B cell (primary cell): Measurements from ENCODE around the gene MAMDC4.

ENCODE experiments used
- EZH2 ChIP-seq: IDR thresholded peaks from 2 replicates; pipeline ENCODE4 v1.6.1; 2012; ENCODE audit warnings: borderline replicate concordance, low read depth, mild to moderate bottlenecking, moderate library complexity, low read length; ENCODE audit not compliant: insufficient read depth, poor library complexity, severe bottlenecking
- TF ChIP-seq, protein P1 (sequence below): fragments of 200-600 bp; IDR thresholded peaks from one replicate; pipeline ENCODE4 v1.8.0; 2022; ENCODE audit warnings: antibody characterized with exemption, mild to moderate bottlenecking

DNA sequence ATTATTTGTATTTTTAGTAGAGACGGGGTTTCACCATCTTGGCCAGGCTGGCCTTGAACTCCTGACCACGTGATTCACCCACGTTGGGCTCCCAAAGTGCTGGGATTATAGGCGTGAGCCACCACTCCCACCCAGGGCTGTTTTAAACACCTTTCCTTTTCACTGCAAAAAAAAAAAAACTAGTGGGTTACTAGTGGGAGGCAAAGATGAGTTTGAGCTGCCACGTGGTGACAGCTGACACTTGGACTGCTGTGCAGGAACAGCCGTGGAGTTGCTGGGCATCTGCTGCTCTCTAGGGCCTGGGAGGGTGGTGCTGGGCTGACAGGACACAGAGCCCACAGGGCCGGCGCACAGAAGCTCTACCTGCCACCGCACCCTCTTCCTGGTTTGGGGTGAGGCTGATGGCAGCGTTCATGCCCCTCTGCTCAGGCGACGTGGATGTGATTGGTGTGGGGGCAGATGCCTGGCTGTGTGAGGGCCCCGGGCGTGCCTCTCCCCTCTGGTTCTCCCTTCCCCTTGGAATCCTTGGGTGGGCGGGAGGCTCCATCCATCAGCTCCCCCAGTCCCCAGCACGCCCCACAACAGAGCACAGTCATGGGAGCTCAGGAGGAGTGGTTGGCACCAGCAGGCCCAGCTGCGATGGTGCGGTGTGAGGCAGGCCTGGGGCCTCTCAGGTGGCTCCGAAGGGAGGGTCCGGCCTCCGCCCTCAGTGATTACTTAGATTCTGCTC lies 27.5 kb upstream of the MAMDC4 start:
- TF ChIP-seq EZH2 = no peak
- TF ChIP-seq, protein P1, sequence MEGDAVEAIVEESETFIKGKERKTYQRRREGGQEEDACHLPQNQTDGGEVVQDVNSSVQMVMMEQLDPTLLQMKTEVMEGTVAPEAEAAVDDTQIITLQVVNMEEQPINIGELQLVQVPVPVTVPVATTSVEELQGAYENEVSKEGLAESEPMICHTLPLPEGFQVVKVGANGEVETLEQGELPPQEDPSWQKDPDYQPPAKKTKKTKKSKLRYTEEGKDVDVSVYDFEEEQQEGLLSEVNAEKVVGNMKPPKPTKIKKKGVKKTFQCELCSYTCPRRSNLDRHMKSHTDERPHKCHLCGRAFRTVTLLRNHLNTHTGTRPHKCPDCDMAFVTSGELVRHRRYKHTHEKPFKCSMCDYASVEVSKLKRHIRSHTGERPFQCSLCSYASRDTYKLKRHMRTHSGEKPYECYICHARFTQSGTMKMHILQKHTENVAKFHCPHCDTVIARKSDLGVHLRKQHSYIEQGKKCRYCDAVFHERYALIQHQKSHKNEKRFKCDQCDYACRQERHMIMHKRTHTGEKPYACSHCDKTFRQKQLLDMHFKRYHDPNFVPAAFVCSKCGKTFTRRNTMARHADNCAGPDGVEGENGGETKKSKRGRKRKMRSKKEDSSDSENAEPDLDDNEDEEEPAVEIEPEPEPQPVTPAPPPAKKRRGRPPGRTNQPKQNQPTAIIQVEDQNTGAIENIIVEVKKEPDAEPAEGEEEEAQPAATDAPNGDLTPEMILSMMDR = no peak
